OCI-LY7 (cell line): Measurements from ENCODE around the gene NEAT1.

ENCODE experiments used
- CTCF ChIP-seq: fragments of 200-600 bp; sonication (generic); conservative IDR thresholded peaks from 2 replicates; pipeline ENCODE4 v1.5.1; 2014; ENCODE audit warnings: mild to moderate bottlenecking, antibody characterized with exemption, low read length, moderate library complexity, mixed read lengths
- EZH2phosphoT487 ChIP-seq: fragments of 200-600 bp; sonication (generic); IDR thresholded peaks from 2 replicates; pipeline ENCODE4 v1.6.1; 2018; ENCODE audit warnings: low read depth, borderline replicate concordance, mild to moderate bottlenecking, mixed run types, antibody characterized with exemption, low read length, moderate library complexity, mixed read lengths

- TF ChIP-seq CTCF (no peak), EZH2phosphoT487 (no peak)
Observed at GRCh38 chr11:65445604-65446445, 23.2 kb downstream of the NEAT1 start.
